ENCODE data around the gene SHOX.

The SHOX gene

GRCh38 chrX:675279-675954 is 44.8 kb downstream of the SHOX start:
- no peak for DNase-seq

GRCh38 chrX:675955-676295 is 45.3 kb downstream of the SHOX start:
- DNase-seq = no peak

- no peak for DNase-seq
Observed at GRCh38 chrX:677376-677775, 46.8 kb downstream of the SHOX start.

GRCh38 chrX:679291-679979 is 48.8 kb downstream of the SHOX start:
- no peak for DNase-seq

- no peak for DNase-seq
Observed at GRCh38 chrX:680062-680461, 49.5 kb downstream of the SHOX start.

- no peak for DNase-seq
Observed at GRCh38 chrX:681989-682388, 51.4 kb downstream of the SHOX start.

GRCh38 chrX:682892-683291 is 52.3 kb downstream of the SHOX start:
- no peak for DNase-seq

- no peak for DNase-seq
Observed at GRCh38 chrX:683576-683975, 53.0 kb downstream of the SHOX start.

GRCh38 chrX:685120-686032 is 54.8 kb downstream of the SHOX start:
- no peak for DNase-seq

GRCh38 chrX:689983-690382 is 59.4 kb downstream of the SHOX start:
- no peak for DNase-seq

- DNase-seq = no peak
Observed at GRCh38 chrX:694800-695199, 64.2 kb downstream of the SHOX start.

- DNase-seq = no peak
Observed at GRCh38 chrX:698206-698605, 67.6 kb downstream of the SHOX start.

- no peak for DNase-seq
Observed at GRCh38 chrX:700936-701335, 70.3 kb downstream of the SHOX start.

GRCh38 chrX:701673-702072 is 71.1 kb downstream of the SHOX start:
- DNase-seq = no peak

GRCh38 chrX:703466-703865 is 72.9 kb downstream of the SHOX start:
- DNase-seq = no peak

GRCh38 chrX:703866-704265 is 73.3 kb downstream of the SHOX start:
- no peak for DNase-seq

Data from NCI-H345 (cell line).